ENCODE results near the gene NOX1. TPM values are rescaled to one million over a fixed set of nuclear protein-coding genes. Genes with fewer than 3 reads are reported as not detected.

NOX1 gene
- total RNA-seq (2022; extraction: Qiagen RNA extraction; ENCODE audit: low read depth) = 0.03 to 0.17 TPM in 2 of 5 replicates, not detected in the others

GRCh38 chrX:100874325-100874724, at the start of gene NOX1:
Gene NOX1 (minus strand): TSS chrX:100874359. CDS start chrX:100874139, 220 bp downstream.

GRCh38 chrX:100819837-100820666, 54.1 kb downstream of the NOX1 start, which contains the start of gene CSTF2:
Gene CSTF2 (plus strand): TSS chrX:100820391. CDS start chrX:100820417, 26 bp downstream.

Other genes with a start within 250 kb of the NOX1 start
- 36.5 to 44.1 TPM (median 39.5 TPM) in 5 replicates for gene TSPAN6, start 237.6 kb downstream of the NOX1 start, total RNA-seq (2022; extraction: Qiagen RNA extraction; ENCODE audit: low read depth)
- gene SRPX2, start 230.2 kb downstream of the NOX1 start, total RNA-seq (2022; extraction: Qiagen RNA extraction; ENCODE audit: low read depth) = 2.2 to 3.1 TPM (median 3.0 TPM) in 5 replicates
- gene SYTL4, start 142.2 kb downstream of the NOX1 start, total RNA-seq (2022; extraction: Qiagen RNA extraction; ENCODE audit: low read depth) = 1.5 to 4.1 TPM (median 2.1 TPM) in 5 replicates
- gene CSTF2, start 54.0 kb downstream of the NOX1 start, total RNA-seq (2022; extraction: Qiagen RNA extraction; ENCODE audit: low read depth) = 32.2 to 35.5 TPM (median 33.7 TPM) in 5 replicates
- 0.16 to 0.30 TPM (median 0.26 TPM) in 5 replicates for gene XKRX, start 54.6 kb upstream of the NOX1 start, total RNA-seq (2022; extraction: Qiagen RNA extraction; ENCODE audit: low read depth)
- 0.09 TPM in 2 of 5 replicates, not detected in the others for gene ARL13A, start 95.3 kb upstream of the NOX1 start, total RNA-seq (2022; extraction: Qiagen RNA extraction; ENCODE audit: low read depth)
- 13.3 to 16.4 TPM (median 14.4 TPM) in 5 replicates for gene TRMT2B, start 177.8 kb upstream of the NOX1 start, total RNA-seq (2022; extraction: Qiagen RNA extraction; ENCODE audit: low read depth)
- not detected in 5 replicates for gene TMEM35A, start 204.5 kb upstream of the NOX1 start, total RNA-seq (2022; extraction: Qiagen RNA extraction; ENCODE audit: low read depth)
- gene CENPI, start 223.8 kb upstream of the NOX1 start, total RNA-seq (2022; extraction: Qiagen RNA extraction; ENCODE audit: low read depth) = 10.3 to 13.5 TPM (median 12.1 TPM) in 5 replicates

All from A549 treated with CpdA at 1 μM for 4 hours (cell line).